Panc1 (cell line): Measurements from ENCODE around the gene GPR25.

Experiments
- CTCF ChIP-seq: fragments of 450-650 bp; IDR thresholded peaks from 2 replicates; pipeline ENCODE4 v1.5.1; 2017; ENCODE audit warnings: mild to moderate bottlenecking
- TCF7L2 ChIP-seq: IDR thresholded peaks from 2 replicates; pipeline ENCODE4 v1.6.1; 2011; ENCODE audit warnings: mild to moderate bottlenecking, low read depth, low read length, inconsistent platforms

- no peak for TF ChIP-seq CTCF
- no peak for TF ChIP-seq TCF7L2
These were observed 23.4 kb upstream of the GPR25 start for GRCh38 chr1:200849430-200849829.
